HG02981 (cell line): Measurements from ENCODE around the gene FRY.
"Not testable (repeated sequence)": the region's sequence is repeated elsewhere in the genome, so short reads cannot be mapped to it uniquely, and the experiment has no call there.

ENCODE experiments used
- ATAC-seq: cut with Tn5 transposase; IDR thresholded peaks from one replicate; pipeline ENCODE4 v1.9.1; 2021; ENCODE audit warnings: mild to moderate bottlenecking, moderate library complexity; ENCODE audit not compliant: unreplicated experiment

FRY gene

GRCh38 chr13:32040052-32040642 lies 8.6 kb downstream of the FRY start:
- no peak for ATAC-seq

GRCh38 chr13:32040689-32041088 lies 9.1 kb downstream of the FRY start:
- no peak for ATAC-seq

- ATAC-seq = peak; percentile 77
Observed at GRCh38 chr13:32041429-32041828, 9.9 kb downstream of the FRY start.

GRCh38 chr13:32042551-32042950 lies 11.0 kb downstream of the FRY start:
- ATAC-seq = no peak

- no peak for ATAC-seq
Observed at GRCh38 chr13:32044446-32044845, 12.9 kb downstream of the FRY start.

GRCh38 chr13:32045537-32045936 lies 14.0 kb downstream of the FRY start:
- ATAC-seq = no peak

GRCh38 chr13:32045982-32046785 lies 14.6 kb downstream of the FRY start:
- no peak for ATAC-seq

- no peak for ATAC-seq
Observed at GRCh38 chr13:32047088-32047487, 15.5 kb downstream of the FRY start.

GRCh38 chr13:32047793-32048192 lies 16.2 kb downstream of the FRY start:
- no peak for ATAC-seq

- no peak for ATAC-seq
Observed at GRCh38 chr13:32048816-32049215, 17.2 kb downstream of the FRY start.

- no peak for ATAC-seq
Observed at GRCh38 chr13:32051156-32051555, 19.6 kb downstream of the FRY start.

- no peak for ATAC-seq
Observed at GRCh38 chr13:32056316-32056715, 24.7 kb downstream of the FRY start.

- ATAC-seq = not testable (repeated sequence)
Observed at GRCh38 chr13:32057325-32057724, 25.8 kb downstream of the FRY start.

GRCh38 chr13:32059511-32059984 lies 28.0 kb downstream of the FRY start:
- no peak for ATAC-seq

GRCh38 chr13:32060401-32060878 lies 28.9 kb downstream of the FRY start:
- ATAC-seq = no peak

GRCh38 chr13:32063619-32064233 lies 32.2 kb downstream of the FRY start:
- no peak for ATAC-seq

- no peak for ATAC-seq
Observed at GRCh38 chr13:32067149-32067961, 35.8 kb downstream of the FRY start.

- no peak for ATAC-seq
Observed at GRCh38 chr13:32068255-32068654, 36.7 kb downstream of the FRY start.

GRCh38 chr13:32073180-32073864 lies 41.7 kb downstream of the FRY start:
- ATAC-seq = no peak

- ATAC-seq = no peak
Observed at GRCh38 chr13:32075170-32075851, 43.7 kb downstream of the FRY start.
